ENCODE measurements around the gene GREB1L.

The GREB1L gene

DNA sequence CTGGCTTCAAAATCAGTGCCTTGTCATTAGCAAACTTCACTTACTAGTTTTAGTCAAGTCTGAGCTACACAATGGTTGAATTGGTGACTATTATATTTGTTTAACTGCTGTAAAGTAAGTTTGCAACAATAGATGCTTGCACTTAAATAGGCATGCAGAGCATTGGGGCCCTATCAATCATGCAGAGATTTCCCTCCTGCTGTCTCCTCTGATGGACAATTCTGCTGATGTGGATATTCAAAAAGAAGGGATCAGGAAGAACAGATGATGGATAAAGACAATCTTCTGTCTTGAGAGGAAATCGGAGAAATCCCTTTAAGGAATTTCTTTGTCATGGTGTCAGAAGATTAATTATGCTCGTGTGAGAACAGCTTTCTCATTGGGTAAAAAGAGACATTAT is 89.0 kb downstream of the GREB1L start:
- DNase-seq (ENCODE audit: insufficient read length, low spot score) (no peak), FAIRE-seq (peak; percentile 84)
- TF ChIP-seq, protein P1, sequence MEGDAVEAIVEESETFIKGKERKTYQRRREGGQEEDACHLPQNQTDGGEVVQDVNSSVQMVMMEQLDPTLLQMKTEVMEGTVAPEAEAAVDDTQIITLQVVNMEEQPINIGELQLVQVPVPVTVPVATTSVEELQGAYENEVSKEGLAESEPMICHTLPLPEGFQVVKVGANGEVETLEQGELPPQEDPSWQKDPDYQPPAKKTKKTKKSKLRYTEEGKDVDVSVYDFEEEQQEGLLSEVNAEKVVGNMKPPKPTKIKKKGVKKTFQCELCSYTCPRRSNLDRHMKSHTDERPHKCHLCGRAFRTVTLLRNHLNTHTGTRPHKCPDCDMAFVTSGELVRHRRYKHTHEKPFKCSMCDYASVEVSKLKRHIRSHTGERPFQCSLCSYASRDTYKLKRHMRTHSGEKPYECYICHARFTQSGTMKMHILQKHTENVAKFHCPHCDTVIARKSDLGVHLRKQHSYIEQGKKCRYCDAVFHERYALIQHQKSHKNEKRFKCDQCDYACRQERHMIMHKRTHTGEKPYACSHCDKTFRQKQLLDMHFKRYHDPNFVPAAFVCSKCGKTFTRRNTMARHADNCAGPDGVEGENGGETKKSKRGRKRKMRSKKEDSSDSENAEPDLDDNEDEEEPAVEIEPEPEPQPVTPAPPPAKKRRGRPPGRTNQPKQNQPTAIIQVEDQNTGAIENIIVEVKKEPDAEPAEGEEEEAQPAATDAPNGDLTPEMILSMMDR (IDR thresholded peaks at IDR 0.05; ENCODE audit: insufficient read depth, missing control alignments): no peak

DNA sequence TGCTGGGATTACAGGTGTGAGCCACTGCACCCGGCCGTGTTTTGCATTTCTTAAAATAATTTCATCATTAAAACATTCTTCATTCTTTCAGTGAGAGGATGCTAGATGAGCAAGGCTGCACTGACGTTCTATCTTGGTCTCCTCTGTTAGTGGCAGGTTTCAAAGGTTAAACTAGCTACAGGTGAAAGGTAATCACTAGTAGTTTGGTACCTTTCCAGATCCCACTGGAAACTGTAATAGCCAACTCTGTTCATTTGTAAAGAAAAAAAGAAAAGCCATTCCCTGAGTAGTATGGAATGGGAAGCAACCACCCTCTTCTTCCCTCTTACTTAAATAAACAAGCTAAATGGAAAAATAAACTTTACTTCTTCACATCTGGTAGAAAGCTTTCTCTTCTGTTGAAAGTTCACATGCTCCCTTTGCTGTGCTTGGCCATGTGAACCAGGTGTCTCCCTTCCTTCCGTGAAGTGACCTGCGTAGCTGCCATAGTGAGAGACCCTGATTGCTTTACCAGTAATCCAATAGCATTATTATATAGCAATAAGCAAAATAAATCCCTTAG is 94.0 kb downstream of the GREB1L start:
- TF ChIP-seq, protein P1 (IDR thresholded peaks at IDR 0.05; ENCODE audit: insufficient read depth, missing control alignments): no peak
- no peak for DNase-seq (ENCODE audit: insufficient read length, low spot score)
- FAIRE-seq: no peak

DNA sequence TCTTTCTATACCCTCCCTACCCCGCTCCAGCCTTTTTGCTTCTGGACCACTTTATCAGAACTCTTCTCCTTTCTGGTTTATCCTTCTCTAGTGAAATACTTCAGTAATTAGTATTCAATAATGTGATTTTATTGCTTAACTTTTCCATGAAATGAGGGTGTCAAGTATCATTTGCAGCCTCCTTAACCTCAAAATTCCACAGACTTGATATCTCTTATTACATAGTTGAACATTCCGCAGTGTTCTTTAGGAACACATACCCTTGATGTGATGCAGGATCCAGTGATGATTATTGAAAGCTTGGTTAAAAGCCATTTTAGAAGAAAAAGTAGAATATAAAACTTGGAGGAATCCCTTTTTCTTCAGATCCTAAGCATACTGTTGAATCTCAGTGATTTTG is 94.8 kb downstream of the GREB1L start:
- DNase-seq (ENCODE audit: insufficient read length, low spot score): no peak
- FAIRE-seq: no peak

DNA sequence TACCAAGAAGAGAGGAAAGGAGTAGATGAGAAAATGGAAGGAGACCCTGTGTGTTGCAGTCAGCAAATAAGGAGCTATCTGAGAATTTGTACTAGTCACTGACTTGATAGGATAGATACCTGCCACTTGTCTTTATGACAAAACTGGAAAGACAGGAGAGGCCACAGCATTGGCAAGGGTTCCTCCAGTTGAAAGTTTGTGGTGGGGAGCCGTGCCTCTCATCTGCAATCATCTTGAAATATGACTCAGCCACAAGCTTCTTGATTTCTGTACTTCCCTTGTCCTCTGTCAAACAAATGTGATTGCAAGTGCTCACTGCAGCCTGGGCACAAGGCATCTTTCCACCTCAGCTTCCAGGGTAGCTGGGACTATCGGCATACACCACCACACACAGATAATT is 99.1 kb downstream of the GREB1L start:
- DNase-seq (ENCODE audit: insufficient read length, low spot score) (no peak), FAIRE-seq (no peak)
- TF ChIP-seq, protein P1 (IDR thresholded peaks at IDR 0.05; ENCODE audit: insufficient read depth, missing control alignments): no peak

More for the DNA sequence above, 94.8 kb downstream of the GREB1L start:
- TF ChIP-seq, protein P1 (IDR thresholded peaks at IDR 0.05; ENCODE audit: insufficient read depth, missing control alignments): no peak

DNA sequence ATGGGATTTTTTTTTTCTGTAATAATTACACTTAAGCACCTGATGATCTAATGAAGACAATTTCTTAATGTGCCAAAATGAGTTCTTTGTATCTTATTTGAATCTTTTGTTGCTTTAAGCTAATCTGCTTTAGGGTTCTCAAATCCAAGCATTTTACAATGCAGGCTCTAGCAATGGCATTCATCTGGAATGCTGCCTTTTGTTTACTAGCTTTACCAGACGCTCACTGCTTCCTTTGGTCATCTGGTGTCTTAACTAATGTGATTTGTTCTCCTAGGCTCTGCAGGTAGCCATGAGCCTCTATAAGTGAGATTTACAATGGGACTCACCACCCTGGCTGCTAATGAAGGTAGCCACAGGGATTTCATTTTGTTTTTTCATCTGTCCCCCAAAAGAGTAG is 100.3 kb downstream of the GREB1L start:
- FAIRE-seq (peak; percentile 87), DNase-seq (ENCODE audit: insufficient read length, low spot score) (no peak)

DNA sequence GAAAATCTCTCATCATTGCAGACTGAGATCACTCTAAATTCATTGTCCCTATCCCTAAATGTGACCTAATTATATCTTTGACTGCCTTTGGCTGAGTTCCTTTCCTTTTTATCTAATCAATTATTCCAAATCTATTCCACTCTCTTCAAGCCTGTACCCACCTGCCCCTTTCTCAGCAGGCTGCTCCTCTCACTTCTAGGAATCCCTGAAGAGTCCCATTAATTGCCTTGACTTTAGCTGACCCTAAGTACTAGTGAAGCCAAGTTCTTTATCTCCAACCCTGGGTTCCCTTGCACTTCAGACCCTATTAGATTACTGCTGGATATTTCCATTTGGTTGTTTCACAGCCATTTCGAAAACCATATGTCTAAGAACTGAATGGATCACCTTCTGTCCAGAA is 102.8 kb downstream of the GREB1L start:
- FAIRE-seq (peak; percentile 66), DNase-seq (ENCODE audit: insufficient read length, low spot score) (no peak)
- TF ChIP-seq, protein P1 (IDR thresholded peaks at IDR 0.05; ENCODE audit: insufficient read depth, missing control alignments): no peak

More for the DNA sequence above, 100.3 kb downstream of the GREB1L start:
- TF ChIP-seq, protein P1 (IDR thresholded peaks at IDR 0.05; ENCODE audit: insufficient read depth, missing control alignments): no peak

DNA sequence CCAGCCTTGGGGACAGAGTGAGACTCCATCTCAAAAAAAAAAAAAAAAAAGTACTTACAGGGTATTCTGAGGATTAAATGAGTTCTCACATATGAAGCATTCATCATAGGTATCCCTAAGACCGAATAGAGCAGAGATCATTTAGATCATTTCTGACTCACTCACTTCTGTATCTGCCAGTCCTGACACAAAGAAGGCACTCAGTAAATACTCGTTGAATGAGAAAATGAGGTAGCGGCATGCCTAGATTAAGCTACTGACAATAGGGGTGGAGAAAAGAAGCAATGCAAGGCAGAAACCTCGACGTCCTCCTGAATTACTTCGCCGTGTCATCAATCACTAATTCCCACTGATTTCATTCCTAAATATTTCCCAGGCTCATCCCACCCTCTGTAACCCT is 103.8 kb downstream of the GREB1L start:
- DNase-seq (ENCODE audit: insufficient read length, low spot score) (no peak), FAIRE-seq (no peak)
- TF ChIP-seq, protein P1 (IDR thresholded peaks at IDR 0.05; ENCODE audit: insufficient read depth, missing control alignments): no peak

All from D721Med (cell line).